ENCODE measurements around the gene GALP.
"Not testable (repeated sequence)": the region's sequence is repeated elsewhere in the genome, so short reads cannot be mapped to it uniquely, and the experiment has no call there.

Gene GALP

DNA sequence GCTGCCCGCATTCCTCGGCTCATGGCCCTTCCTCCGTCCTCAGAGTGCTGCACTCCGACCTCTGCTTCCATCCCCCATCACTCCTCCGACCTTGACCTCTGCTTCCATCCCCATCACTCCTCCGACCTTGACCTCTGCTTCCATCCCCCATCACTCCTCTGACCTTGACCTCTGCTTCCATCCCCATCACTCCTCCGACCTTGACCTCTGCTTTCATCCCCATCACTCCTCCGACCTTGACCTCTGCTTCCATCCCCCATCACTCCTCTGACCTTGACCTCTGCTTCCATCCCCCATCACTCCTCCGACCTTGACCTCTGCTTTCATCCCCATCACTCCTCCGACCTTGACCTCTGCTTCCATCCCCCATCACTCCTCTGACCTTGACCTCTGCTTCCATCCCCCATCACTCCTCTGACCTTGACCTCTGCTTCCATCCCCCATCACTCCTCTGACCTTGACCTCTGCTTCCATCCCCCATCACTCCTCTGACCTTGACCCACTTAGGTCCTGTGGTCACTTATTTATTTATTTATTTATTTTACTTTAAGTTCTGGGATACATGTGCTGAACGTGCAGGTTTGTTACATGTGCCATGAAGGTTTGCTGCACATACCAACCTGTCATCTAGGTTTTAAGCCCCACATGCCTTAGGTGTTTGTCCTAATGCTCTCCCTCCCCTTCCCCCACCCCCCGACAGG lies 26.7 kb upstream of the GALP start:
- DNase-seq = not testable (repeated sequence)

DNA sequence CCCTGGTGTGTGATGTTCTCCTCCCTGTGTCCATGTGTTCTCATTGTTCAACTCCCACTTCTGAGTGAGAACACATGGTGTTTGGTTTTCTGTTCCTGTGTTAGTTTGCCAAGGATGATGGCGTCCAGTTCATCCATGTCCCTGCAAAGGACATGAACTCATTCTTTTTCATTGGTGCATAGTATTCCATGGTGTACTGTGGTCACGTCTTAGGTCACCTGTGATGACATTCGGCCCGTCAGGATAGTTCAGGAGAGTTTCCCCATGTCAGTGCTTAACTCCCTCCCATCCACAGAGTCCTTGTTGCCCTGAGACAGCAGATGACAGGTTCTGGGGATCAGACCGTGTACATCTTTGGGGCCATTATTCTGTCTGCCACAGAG lies 26.2 kb upstream of the GALP start:
- DNase-seq = no peak

DNA sequence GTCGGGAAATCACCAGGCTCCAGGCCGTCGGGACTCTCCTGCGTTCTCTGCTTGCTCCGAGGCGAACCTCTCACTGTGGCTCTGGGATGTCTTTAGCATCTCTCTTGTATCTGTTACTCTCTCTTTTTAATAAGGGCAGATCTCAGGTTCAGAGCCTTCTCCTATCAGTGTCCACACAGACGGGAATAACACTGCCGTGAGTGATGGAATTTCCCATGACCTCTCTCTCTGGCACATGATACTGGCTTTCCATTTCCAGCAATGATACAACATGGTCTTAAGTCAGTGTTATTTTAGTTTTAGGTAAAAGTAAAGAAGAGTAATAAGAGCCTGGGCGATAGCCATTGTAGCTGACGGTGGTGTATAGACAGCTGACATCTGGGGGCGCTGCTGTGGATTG lies 25.4 kb upstream of the GALP start:
- DNase-seq = no peak

DNA sequence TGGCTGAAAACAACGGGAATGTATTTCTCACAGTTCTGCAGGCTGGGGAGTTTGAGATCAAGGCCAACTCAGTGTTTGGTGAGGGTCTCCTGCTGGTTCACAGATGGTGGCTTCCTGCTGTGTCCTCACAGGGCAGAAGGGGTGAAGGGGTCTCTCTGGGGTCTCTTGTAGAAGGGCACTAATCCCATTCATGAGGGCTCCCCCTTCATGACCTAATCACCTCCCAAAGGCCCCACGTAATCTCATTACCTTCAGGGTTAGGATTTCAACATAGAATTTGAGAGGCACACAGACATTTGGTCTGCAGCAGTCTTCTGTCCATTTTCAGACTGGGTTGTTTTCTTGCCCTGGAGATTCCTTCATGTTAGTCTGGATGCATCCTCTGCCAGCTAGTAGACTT lies 23.2 kb upstream of the GALP start:
- DNase-seq = no peak

DNA sequence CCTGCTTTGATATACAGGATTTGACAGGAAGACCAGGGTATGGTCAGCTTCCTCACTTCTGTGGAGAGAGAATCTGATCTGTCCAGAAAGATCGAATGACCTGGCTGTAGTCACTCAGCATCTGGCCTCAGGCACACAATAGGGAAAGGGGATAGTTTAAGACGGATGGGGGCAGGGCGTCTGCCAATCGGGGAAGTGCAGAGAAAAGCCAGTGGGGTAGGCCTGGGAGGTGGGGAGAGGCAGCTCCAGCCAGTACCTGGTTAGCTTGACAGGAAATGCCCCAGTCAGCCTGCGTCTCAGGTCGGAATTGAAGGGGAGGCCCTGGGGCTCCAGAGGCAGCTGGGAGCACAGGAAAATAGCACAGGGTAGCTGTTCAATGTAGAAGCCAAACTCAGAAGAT lies 22.3 kb upstream of the GALP start:
- DNase-seq = no peak

DNA sequence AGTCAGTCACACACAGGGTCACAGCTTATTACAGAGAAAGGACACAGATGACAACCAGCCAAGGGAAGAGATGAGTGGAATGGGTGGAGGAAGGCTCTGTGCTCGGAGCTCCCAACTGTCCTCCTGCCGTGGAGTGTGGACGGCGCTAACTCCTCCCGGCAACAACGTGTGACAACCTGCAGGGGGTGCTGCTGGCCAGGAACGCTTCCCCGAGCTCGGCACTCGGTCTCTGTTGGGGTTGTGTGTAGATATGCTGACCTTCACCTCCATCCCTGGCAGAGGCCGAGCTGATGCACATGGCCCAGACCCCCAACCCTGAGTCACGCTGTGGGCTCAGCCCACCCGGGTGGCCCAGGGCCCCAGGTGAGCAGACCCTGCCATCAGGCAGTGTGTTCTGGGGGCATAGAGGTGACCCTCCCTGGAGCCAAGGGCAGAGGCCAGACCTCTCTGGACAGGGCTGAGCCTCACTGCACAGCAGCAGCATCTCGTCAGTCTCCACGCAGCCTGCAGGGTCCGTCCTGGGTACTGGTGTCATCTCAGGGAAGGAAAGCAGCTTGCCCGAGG lies 20.6 kb upstream of the GALP start:
- no peak for DNase-seq

DNA sequence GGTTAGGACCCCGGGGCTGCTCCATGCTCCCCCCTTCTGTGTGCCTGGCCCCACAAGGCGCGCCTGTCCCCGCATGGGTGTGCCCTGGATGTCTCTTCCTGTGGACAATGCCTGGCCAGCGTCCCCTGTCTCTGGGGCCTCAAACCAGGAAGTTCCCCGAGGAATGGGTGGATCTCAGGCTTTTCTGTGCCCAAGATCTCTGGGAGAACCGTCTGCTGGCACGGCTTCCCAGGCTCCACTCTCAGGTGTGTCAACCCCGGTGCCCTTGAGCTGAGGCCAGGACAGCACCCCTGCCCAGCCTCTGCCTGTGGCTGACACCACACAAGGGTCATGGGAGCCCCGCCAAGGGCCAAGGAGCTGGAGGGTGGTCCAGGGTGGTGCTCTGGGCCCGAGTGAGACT lies 19.0 kb upstream of the GALP start:
- DNase-seq = no peak

DNA sequence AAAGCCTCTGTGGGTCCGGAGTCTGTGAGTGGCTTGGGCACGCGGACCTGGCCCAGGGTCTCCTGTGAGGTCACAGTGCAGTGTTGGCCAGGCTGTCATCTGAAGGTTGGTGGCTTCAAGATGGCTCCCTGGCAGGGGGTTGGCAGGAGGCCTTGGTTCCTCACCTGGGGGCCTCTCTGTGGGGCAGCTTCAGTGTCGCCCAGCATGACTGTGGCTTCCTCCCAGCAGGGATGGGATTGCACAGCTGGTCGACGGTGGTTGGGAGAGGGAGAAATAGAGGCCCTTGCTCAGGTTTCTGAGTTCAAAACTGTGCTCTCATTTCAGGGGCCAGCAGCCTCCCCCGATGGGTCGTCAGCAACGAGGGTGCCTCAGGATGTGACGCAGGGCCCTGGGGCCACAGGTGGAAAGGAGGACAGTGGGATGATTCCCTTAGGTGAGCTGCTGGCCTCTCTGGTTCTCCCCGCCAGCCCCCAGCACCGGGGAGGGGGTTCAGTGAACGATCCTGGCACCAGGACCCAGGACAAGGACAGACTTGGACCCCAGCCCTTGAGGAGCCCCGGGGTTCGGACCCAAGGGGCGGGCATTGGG lies 17.5 kb upstream of the GALP start:
- DNase-seq = no peak

DNA sequence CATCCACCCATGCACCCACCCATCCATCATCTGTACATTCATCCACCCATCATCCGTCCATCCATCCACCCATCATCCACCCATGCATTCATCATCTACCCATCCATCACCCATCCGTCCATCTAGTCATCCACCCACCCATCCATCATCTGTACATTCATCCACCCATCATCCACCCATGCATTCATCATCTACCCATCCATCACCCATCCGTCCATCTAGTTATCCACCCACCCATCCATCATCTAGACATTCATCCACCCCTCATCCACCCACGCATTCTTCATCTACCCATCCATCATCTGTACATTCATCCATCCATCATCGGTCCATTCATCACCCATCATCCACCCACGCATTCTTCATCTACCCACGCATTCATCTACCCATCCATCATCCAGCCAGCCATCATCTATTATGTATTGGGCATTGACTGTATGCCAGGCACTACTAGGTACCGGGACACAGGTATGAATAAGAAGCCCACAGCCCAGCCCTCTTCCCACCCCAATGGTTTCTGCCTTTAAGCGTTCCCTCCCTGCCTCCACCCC lies 16.7 kb upstream of the GALP start:
- no peak for DNase-seq

DNA sequence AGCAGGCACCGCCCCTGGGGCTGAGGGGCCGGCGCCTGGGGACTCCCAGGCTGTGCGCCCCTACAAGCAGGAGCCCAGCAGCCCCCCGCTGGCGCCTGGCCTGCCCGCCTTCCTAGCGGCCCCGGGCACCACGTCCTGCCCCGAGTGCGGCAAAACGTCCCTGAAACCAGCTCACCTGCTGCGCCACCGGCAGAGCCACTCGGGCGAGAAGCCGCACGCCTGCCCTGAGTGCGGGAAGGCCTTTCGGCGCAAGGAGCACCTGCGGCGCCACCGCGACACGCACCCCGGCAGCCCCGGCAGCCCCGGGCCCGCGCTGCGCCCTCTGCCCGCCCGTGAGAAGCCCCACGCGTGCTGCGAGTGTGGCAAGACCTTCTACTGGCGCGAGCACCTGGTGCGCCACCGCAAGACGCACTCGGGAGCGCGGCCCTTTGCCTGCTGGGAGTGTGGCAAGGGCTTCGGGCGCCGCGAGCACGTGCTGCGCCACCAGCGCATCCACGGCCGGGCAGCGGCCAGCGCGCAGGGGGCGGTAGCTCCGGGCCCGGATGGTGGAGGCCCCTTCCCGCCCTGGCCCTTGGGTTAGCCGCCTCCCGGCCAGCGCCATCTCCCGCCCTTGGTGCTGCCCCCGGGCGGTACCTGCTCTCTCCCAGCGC lies 16.1 kb upstream of the GALP start:
- DNase-seq = no peak

DNA sequence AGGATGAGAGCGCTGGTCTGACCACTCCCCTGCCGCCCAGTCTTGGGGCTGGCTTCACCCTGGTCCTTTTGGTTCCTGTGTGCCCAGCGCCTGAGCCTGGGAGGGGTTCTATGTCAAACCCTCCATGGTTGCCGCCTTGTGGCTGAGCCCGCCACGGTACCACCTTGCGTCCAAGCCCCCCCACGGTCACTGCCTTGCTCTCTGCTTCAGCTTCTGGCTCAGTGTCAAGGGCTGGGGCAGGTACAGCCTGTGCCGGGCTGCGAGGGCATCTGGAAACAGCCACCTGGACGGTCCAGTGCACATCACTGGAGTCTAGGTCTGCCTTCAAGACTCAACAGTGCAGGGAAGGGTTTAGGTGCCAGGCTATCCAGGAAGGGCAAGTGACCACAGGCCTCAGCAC lies 14.3 kb upstream of the GALP start:
- DNase-seq = no peak

DNA sequence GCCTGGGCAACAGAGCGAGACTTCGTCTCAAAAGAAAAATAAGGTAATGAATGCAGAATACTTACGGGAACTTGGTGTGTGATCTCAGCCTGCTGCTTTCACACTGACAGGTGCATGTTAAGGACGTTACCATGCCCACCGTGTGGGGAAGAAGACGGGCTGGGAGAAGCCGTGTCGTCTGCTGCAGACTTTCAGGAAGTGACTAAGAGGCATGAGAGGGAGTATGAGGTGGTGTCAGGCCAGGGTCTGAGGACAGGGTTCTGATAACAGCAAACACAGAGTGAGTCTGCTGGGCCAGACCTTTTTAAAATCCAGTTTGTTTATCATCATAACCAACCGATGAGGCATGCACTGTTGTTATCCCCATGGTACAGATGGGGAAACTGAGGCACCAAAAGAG lies 13.6 kb upstream of the GALP start:
- DNase-seq = no peak

DNA sequence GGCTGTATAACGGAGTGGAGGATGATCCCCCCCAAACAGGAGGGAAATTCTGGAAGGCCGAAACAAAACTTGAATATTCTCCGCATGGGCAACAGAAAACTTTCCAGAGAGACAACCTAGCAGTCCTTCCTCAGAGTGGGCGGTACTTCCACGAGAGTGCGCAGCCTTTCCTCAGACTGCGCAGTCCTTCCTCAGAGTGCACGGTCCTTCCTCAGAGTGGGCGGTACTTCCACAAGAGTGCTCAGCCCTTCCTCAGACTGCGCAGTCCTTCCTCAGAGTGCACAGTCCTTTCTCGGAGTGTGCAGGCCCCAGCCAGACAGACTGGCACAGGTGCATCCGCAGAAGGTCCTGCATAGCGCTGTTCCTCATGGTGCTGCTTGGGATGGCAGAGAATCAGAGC lies 12.7 kb upstream of the GALP start:
- no peak for DNase-seq

DNA sequence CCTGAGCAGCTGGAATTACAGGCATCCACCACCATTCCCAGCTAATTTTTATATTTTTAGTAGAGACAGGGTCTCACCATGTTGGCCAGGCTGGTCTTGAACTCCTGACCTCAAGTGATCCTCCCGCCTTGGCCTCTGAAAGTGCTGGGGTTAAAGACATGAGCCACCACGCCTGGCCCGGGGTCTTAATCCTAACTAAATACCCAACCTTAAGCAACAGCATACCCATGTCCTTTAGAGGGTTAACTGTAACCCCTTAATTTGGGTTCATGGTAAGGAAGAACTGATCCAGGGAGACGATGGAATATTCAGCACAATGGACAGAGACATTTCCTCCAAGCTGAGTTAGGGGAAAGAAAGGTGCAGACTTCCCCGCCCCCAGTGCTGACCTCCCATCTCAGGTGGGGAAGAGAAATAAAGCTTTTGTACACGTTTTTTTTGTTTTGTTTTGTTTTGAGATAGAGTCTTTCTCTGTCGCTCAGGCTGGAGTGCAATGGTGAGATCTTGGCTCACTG lies 8.7 kb upstream of the GALP start:
- DNase-seq = no peak

DNA sequence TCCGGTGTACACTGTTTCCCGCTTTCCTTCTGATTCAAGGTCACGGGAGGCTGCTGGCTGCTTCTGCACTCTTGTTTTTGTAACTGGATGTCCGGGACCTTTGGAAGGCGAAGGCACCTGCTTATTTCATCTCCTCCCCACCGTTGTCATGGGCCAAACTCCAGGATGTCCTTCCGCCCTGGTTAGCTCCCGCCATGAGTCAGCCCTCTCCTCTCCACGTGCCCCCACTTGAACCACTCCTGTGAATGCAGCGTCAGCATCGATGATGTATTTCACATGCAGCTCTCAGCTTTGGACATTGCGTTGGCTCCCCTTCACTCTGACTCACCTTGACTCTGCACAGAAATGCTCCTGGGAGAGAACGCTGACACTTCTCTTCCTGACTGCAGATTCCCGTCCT lies 5.5 kb upstream of the GALP start:
- no peak for DNase-seq

DNA sequence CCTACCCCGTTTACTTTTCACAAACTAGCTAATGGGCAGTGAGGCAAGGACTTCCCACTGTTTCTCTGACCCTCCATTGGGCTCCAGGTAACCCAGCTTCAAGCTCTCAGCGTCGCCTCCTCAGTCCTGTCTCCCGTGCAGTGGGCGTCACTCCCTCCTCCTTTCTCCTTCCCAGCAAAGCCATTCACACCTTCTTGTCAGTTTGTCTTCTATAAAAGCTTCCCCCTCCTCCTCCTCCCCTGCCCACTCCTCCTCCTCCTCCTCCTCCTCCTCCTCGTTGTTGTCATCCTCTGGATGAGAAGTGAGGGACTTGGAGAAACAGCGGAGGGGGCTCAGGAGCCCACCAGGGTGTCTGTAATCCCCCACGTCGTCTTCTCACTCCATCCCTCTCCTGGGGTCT lies 1.7 kb upstream of the GALP start:
- DNase-seq = no peak

DNA sequence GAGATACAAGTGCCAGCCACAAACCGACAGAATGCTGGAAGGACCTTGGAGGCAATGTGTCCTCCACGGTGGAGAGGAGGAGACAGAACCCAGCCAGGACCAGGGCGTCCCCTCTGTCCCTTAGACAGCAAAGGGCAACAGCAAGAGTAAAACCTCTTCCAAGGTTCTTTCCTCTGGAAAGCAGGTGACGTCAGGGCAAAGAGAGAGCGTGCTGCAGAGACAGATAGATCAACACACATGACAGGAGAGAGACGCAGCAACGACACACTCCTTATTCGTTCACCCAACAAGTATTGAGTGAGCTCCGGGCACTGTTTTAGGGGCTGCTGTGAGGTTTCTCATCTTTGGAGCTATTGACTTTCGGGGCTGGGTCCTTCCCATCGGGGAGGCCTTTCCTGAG lies 1.3 kb upstream of the GALP start:
- DNase-seq = no peak

DNA sequence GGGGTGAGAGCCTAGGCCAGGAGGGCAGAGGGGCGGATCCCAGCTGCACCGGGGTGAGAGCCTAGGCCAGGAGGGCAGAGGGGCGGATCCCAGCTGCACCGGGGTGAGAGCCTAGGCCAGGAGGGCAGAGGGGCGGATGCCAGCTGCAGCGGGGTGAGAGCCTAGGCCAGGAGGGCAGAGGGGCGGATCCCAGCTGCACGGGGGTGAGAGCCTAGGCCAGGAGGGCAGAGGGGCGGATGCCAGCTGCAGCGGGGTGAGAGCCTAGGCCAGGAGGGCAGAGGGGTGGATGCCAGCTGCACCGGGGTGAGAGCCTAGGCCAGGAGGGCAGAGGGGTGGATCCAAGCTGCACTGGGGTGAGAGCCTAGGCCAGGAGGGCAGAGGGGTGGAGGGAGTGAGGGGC lies 502 bp downstream of the GALP start:
- not testable (repeated sequence) for DNase-seq

DNA sequence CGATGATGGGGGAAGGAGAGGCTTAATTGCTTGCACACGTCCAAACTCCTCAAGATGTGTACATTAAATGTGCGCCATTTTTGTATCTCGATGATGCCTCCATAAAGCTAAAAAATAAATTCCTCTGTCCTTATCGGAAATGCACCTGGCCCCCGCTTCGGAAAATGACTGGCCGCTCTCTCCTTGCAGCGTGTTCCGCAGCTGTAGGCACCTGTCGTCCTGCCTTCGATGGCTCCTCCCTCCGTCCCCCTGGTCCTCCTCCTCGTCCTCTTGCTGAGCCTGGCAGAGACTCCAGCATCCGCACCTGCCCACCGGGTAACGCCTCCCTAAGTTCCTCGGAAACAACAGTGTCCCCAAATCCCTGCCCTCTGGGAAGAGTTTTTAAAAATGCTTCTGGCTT lies 1.1 kb downstream of the GALP start:
- DNase-seq = no peak

DNA sequence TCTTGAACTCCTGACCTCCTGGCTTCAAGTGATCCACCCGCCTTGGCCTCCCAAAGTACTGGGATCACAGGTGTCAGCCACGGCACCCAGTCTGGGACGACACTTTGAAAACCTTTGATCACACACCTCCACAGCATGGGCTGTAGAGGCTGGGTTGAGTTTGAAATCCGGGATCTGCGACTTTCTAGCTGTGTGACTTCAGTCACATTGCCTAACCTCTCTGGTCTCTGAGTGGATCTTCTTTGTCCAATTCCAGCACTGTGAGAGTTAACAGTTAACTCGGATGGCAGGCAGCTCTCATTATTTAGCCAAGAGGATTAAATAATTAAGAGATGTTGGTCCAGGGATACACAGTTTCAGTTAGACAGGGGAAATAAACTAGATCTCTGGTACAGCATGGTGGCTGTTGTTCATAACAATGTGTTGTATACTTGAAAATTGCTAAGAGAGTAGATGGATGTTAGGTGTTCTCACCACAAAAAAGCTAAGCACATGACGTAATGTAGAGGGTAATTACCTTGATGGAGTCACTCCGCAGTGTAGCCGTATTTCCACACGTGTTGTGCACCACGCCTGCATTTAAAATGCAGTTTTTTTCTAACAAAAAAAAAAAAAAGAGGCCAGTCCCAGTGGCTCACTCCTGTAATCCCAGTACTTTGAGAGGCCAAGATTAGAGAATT lies 1.9 kb downstream of the GALP start:
- DNase-seq = no peak

DNA sequence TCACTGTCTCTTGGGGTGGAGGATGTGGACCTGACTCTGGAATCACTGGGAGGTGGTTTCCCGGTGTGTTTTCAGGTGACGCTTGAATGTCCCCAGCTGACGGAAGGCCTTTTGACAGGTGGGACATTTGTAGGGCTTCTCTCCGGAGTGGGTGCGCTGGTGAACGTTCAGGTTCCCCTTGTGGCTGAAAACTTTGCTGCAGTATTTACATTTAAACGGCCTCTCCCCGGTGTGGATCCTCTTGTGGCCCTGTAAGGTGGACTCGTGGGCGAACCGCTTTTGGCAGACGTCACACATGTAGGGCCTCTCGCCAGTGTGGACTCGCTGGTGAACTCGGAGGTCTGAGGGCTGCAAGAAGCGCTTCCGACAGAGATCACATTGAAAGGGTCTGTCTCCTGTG lies 14.0 kb downstream of the GALP start:
- DNase-seq = no peak

DNA sequence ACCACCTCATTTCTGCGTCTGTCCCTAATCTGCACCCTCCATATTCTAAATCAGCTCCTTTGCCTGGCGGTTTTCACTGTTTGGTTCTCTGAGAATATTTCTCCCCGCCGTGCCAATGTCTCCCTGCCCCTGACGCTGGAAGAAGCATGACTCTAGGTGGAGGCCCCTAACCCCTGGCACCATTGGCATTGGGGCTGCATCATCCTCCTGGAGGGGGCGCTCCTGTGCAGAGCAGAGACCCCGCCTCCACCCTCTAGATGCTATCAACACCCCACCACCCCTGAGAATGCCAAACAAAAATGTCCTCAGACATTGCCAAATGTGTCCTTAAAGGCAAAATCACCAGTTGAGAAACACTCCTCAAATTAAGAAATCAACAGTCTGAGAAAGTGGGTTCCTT lies 15.3 kb downstream of the GALP start:
- DNase-seq = no peak

DNA sequence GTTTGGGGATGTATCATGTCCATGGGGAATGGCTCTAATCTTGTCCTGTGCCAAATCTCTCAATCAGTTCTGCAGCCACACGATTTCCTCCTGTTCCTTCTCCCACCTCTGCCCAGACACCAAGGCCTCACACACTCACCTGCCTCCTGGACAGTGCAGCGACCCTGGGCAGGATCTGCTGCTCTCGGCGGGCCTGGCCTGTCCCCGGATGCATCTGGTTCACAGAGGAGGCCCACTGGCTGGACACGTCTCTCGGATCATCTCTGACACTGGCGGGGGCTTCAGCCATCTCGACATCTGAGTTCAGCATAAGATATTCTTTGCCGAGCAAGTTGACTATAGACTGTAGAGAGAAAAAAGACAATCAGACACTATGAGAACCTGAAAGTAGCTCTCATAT lies 15.9 kb downstream of the GALP start:
- DNase-seq = no peak
